ENCODE measurements around the gene SBK2. TPM values are rescaled to one million over a fixed set of nuclear protein-coding genes. Genes with fewer than 3 reads are reported as not detected.

SBK2 gene
- total and polyA plus RNA-seq, 9 of the 15 experiments (the other 6 are each of a cell fraction or from before 2014, with no cell fraction given): not detected

DNA sequence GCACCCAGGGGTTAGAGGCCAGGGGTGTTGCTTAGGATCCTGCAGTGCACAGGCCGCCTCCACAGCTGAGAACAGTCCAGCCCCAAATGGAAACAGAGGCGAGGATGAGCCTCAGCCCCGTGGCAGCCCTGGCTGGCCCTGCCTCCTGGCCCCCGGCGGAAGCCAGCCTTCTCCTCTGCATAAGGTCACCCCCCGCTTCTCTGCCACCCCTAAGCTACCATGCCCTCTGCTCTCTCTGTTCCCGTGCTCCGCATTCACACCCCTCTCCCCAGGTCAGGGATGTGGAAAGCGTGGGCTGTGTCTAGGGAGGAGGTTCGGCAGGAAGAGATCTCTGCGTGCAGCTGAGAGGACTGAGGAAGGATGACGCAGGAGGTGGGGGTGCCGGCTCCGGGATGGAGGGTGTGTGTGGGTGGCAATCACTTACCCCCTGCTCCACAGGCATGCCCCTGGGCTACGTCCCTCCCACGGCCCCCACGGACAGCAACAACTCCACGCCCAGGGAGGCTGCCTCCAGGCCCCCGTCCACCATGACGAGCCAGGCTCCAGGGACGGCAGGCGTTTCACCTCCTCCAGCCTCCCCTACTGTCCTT is 42.7 kb downstream of the SBK2 start (continued):
- TF ChIP-seq, protein P1, sequence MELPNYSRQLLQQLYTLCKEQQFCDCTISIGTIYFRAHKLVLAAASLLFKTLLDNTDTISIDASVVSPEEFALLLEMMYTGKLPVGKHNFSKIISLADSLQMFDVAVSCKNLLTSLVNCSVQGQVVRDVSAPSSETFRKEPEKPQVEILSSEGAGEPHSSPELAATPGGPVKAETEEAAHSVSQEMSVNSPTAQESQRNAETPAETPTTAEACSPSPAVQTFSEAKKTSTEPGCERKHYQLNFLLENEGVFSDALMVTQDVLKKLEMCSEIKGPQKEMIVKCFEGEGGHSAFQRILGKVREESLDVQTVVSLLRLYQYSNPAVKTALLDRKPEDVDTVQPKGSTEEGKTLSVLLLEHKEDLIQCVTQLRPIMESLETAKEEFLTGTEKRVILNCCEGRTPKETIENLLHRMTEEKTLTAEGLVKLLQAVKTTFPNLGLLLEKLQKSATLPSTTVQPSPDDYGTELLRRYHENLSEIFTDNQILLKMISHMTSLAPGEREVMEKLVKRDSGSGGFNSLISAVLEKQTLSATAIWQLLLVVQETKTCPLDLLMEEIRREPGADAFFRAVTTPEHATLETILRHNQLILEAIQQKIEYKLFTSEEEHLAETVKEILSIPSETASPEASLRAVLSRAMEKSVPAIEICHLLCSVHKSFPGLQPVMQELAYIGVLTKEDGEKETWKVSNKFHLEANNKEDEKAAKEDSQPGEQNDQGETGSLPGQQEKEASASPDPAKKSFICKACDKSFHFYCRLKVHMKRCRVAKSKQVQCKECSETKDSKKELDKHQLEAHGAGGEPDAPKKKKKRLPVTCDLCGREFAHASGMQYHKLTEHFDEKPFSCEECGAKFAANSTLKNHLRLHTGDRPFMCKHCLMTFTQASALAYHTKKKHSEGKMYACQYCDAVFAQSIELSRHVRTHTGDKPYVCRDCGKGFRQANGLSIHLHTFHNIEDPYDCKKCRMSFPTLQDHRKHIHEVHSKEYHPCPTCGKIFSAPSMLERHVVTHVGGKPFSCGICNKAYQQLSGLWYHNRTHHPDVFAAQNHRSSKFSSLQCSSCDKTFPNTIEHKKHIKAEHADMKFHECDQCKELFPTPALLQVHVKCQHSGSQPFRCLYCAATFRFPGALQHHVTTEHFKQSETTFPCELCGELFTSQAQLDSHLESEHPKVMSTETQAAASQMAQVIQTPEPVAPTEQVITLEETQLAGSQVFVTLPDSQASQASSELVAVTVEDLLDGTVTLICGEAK (IDR thresholded peaks at IDR 0.05): 0 out of 2 replicates have a peak, but pooled peaks have one; percentile 21
- TF ChIP-seq, protein P1 (CRISPR knock-in tag; IDR thresholded peaks at IDR 0.05): no peak
- no peak for TF ChIP-seq HNRNPK (IDR thresholded peaks at IDR 0.05; ENCODE audit: low read depth, low read length, poor library complexity, severe bottlenecking)
- no peak for TF ChIP-seq PYGO2 (tag; IDR thresholded peaks at IDR 0.05)
- TF ChIP-seq ZNF408 (CRISPR knock-in tag; IDR thresholded peaks at IDR 0.05; ENCODE audit: low read depth): no peak
- TF ChIP-seq SRF (CRISPR knock-in tag; IDR thresholded peaks at IDR 0.05): no peak
- no peak for TF ChIP-seq MTA1 (IDR thresholded peaks at IDR 0.05; ENCODE audit: borderline replicate concordance)
- no peak for TF ChIP-seq TCF3 (CRISPR knock-in tag; IDR thresholded peaks at IDR 0.05)
- no peak for TF ChIP-seq EZH2 (IDR thresholded peaks at IDR 0.05; ENCODE audit: borderline replicate concordance, low read depth, low read length)
- TF ChIP-seq, protein P2, sequence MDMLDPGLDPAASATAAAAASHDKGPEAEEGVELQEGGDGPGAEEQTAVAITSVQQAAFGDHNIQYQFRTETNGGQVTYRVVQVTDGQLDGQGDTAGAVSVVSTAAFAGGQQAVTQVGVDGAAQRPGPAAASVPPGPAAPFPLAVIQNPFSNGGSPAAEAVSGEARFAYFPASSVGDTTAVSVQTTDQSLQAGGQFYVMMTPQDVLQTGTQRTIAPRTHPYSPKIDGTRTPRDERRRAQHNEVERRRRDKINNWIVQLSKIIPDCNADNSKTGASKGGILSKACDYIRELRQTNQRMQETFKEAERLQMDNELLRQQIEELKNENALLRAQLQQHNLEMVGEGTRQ (CRISPR knock-in tag; IDR thresholded peaks at IDR 0.05): no peak
- no peak for TF ChIP-seq MEF2D (tag; conservative IDR thresholded peaks at IDR 0.05; ENCODE audit: low read depth)
- no peak for TF ChIP-seq XRCC5 (IDR thresholded peaks at IDR 0.05; ENCODE audit: low read depth, low read length)
- TF ChIP-seq HDAC1 (IDR thresholded peaks at IDR 0.05): peak in 1 of 2 experiments; percentile 27; a peak in 1 of 4 replicates
- TF ChIP-seq CCAR2 (IDR thresholded peaks at IDR 0.05; ENCODE audit: low read depth, low read length): no peak
- no peak for TF ChIP-seq NUFIP1 (IDR thresholded peaks at IDR 0.05; ENCODE audit: partially characterized antibody)
- no peak for TF ChIP-seq CBFB (CRISPR knock-in tag; IDR thresholded peaks at IDR 0.05)
- TF ChIP-seq HSF4 (CRISPR knock-in tag; IDR thresholded peaks at IDR 0.05; ENCODE audit: borderline replicate concordance): no peak
- TF ChIP-seq SP1 (CRISPR knock-in tag; IDR thresholded peaks at IDR 0.05): no peak
